ENCODE data around the gene ZNF679.
"Not testable (repeated sequence)": the region's sequence is repeated elsewhere in the genome, so short reads cannot be mapped to it uniquely, and the experiment has no call there.

The ZNF679 gene

GRCh38 chr7:64228174-64228573, at the start of gene ZNF679:
Gene ZNF679, plus strand, starts transcription at chr7:64228474. Its CDS starts 20,644 bp downstream, at chr7:64249118.
- not testable (repeated sequence) for FAIRE-seq

- FAIRE-seq, result no peak
Observed at GRCh38 chr7:64180989-64181388, 47.3 kb upstream of the ZNF679 start.

DNA sequence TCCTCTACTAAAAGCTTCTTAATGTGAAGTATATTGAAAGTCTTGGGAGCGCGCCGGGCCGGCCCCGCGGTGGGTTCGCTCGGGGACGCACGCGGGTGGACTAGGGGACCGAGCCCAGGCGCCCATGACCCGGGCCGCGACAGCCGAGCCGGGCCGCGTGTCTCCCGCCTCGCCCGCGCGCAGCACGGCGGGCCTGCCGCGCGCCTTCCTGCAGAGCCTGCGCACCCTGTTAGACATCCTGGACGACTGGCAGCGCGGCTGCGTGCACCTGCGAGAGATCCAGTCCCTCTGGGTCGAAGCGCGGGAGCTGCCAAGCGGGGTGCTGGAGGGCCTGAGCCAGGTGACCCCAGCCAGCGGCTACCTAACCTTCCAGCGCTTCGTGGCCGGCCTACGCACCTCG, 46.7 kb upstream of the ZNF679 start:
- no peak for FAIRE-seq

- no peak for FAIRE-seq
Observed at GRCh38 chr7:64182036-64182790, 46.1 kb upstream of the ZNF679 start.

GRCh38 chr7:64183126-64183742, 45.0 kb upstream of the ZNF679 start:
- FAIRE-seq, result no peak

- FAIRE-seq, result no peak
Observed at GRCh38 chr7:64183827-64184372, 44.4 kb upstream of the ZNF679 start.

DNA sequence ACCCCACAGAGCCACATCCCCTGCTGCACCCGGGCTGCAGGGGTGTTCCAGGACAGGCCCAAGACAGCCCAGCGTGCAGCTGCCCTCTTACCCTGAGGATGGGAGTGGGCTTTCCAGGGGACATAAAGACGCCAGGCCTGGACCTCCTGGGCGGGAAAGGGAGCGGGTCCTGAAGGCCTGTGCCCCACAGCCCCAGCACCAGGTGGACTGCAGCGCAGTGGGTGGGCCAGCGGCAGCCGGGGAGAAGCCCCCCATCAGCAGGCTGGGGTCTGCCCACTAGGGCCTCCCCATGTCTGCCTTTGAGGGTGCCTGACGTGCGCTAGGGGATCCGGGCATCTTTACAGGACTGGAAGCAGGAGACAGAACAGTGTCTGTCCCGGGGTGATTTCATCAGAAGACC, 43.9 kb upstream of the ZNF679 start:
- FAIRE-seq, result no peak

- no peak for FAIRE-seq
Observed at GRCh38 chr7:64187408-64187807, 40.9 kb upstream of the ZNF679 start.

DNA sequence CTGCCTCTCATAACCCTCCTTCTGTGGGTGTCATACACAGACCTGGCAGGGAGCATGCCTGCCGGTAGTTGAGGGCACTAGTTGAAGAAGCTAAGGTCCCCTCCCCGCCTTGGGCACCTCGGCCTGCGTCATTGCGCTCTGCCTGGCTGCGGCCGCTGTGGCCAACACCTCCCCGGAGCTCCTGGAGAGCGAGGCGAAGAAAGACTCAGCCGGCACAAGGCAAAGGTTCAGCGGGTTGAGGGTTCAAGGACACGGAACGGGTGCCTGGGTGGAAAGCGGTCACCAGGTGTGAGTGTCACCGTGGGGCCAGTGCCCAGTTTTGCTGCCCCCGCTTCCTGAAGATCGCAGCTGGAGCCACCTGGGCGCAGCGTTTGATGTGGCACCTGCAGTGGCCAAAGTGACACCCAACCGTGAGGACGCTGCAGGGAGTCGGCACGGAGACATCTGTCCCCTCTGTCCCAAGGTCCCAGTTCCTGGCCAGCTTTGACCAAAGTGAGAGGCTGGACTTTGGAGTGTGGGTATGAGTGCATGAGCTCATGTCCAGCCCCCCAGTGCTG, 36.0 kb upstream of the ZNF679 start:
- no peak for FAIRE-seq

- FAIRE-seq, result no peak
Observed at GRCh38 chr7:64192775-64193174, 35.5 kb upstream of the ZNF679 start.

- FAIRE-seq, result no peak
Observed at GRCh38 chr7:64206903-64207302, 21.4 kb upstream of the ZNF679 start, which contains the start of gene ZNF735. Gene ZNF735, plus strand, starts transcription at chr7:64207203. Its CDS starts 0 bp downstream, at chr7:64207203.

GRCh38 chr7:64219710-64220298, 8.5 kb upstream of the ZNF679 start:
- not testable (repeated sequence) for FAIRE-seq

DNA sequence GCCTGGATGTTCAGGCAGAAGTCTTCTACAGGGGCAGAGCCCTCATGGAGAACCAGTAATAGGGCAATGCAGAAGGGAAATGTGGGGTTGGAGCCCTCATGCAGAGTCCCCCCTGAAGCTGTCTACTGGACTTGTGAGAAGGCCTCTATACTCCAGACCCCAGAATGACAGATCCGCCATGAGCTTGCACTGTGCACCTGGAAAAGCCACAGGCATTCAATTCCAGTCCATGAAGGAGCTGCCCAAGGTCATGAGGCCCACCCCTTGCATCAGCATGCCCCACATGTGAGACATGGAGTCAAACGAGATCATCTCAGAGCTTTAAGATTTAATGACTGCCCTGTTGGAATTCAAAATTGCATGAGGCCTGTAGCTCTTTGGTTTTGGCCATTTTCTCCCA, 4.9 kb upstream of the ZNF679 start:
- no peak for FAIRE-seq

DNA sequence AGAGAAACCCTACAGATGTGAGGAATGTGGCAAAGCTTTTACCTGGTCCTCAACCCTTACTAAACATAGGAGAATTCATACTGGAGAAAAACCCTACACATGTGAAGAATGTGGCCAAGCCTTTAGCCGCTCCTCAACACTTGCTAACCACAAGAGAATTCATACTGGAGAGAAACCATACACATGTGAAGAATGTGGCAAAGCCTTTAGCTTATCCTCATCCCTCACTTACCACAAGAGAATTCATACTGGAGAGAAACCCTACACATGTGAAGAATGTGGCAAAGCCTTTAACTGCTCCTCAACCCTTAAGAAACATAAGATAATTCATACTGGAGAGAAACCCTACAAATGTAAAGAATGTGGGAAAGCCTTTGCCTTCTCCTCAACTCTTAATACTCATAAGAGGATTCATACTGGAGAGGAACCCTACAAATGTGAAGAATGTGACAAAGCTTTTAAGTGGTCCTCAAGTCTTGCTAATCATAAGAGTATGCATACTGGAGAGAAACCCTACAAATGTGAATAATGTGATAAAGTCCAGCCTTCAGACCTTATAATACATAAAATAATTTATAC, 38.2 kb downstream of the ZNF679 start:
- FAIRE-seq, result no peak

DNA sequence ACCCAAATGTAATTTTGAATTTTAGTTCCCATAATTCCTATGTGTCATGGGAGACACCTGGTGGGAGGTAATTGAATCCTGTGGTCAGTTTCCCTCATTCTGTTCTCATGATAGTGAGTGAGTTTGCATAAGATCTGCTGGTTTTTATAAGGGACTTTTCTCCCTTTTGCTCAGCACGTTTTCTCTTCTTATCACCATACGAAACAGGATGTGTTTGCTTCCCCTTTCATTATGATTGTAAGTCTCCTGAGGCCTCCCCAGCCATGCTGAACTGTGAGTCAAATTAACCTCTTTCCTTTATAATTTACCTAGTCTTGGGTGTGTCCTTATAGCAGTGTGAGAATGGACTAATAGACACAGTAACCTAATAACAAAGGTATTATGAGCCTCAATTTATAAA, 49.4 kb downstream of the ZNF679 start:
- FAIRE-seq, result no peak

GRCh38 chr7:64294701-64295420, 66.6 kb downstream of the ZNF679 start:
- FAIRE-seq, result no peak

DNA sequence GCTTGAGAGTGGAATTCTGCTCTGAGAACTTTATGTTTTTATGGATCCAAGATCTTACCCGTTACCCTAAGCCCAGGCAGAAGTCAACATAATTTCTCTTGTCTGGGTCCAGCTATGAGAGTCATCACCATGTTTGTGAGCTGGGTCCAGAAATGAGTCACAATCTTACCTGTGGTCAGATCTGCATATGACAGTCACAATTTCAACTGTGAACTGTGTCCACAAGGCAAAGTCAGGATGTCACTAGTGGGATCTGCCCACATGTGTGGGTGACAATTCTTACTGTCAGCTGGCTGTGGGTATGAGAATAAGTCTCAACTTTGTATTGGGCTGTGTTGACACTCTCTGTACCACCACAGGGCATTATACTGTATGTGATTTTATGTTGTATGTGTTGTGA, 69.1 kb downstream of the ZNF679 start:
- FAIRE-seq, result not testable (repeated sequence)

DNA sequence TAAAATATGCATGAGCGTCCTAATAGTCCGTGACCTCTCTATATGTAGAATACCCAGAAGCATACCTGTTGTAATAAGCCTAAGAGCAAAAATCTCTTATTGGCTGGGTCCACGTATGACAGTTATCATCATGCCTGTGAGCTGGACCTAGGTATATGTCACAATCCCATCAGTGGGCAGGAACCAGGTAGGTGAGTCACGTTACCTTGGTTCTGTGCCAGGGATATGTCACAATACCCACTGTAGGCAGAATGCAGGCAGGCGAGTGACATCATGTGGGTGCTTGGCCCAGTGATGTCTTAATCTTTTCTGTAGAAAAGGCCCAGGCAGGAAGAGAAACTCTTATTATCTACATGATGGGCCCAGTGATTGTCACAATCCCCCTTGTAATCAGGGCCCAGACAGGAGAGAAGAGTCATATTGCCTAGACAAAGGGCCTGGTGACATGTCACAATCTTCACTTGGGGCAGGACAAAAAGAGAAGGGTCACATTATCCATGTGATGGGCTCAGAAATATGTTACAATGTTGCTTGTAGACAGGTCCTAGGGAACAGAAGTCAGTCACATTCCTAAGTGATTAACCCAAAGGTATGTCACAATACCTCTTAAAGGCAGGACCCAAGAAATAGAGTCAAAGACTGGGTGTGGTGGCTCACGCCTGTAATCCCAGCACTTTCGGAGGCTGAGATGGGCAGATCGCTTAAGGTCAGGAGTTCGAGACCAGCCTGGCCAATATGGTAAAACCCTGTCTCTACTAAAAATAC, 72.5 kb downstream of the ZNF679 start:
- FAIRE-seq, result no peak

- FAIRE-seq, result peak; percentile 94
Observed at GRCh38 chr7:64307254-64308015, 79.2 kb downstream of the ZNF679 start.

DNA sequence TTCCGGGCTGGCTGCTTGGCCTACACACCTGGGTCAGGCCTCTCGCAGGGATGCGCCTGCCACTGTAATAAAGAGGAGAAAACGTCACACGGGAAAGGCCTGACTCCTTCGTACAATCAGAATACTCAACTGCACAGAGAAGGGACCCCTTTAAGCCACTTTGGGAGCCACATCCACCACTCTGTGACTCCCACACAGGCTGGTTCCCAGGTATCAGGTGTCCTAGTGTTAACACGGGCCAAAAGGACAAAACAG, 79.7 kb downstream of the ZNF679 start:
- FAIRE-seq, result no peak

DNA sequence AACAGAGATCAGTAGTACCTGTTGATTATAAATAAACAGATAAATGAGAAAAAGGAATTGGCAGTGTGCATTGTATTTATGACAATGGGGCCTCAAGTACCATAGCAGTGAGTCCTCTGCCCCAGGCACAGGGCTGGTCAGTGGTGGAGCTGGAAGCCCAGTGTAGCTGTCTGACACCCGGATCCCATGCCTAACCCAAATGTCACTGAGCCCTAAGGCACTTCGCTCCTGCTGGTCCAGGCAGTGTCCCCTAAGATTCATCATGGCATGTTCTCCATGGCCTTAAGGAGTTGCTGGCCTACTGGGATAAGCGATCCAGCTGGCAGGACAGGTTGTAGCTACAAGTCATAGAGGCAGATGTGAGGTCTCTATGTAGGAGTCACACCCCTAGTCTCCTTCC, 82.2 kb downstream of the ZNF679 start:
- FAIRE-seq, result no peak

Measured in endometrium (tissue), 2 donors.